Neural progenitor cell (in vitro differentiated cells): Measurements from ENCODE around the gene CMC2. TPM values are rescaled to one million over a fixed set of nuclear protein-coding genes. Genes with fewer than 3 reads are reported as not detected.

Experiments
- DNase-seq: peaks from one replicate; pipeline ENCODE4 v3.0.0-alpha.2; 2016; ENCODE audit warnings: low spot score
- H2AFZ ChIP-seq: fragments of 200-600 bp; sonication (generic); replicated peaks from 2 replicates; pipeline ENCODE4 v1.6.1; 2016; ENCODE audit warnings: antibody characterized with exemption
- H3F3A ChIP-seq: fragments of 200-600 bp; sonication (generic); 2 replicates; pipeline ENCODE4 v1.6.1; 2016; ENCODE audit warnings: antibody characterized with exemption, low read depth
- H3K27ac ChIP-seq: fragments of 200-600 bp; sonication (generic); 2 replicates; pipeline ENCODE4 v1.5.1; 2016; ENCODE audit warnings: mild to moderate bottlenecking
- H3K27me3 ChIP-seq: fragments of 200-600 bp; sonication (generic); 2 replicates; pipeline ENCODE4 v1.6.1; 2016; ENCODE audit warnings: mild to moderate bottlenecking, moderate library complexity
- H3K36me3 ChIP-seq: fragments of 200-600 bp; sonication (generic); 2 replicates; pipeline ENCODE4 v1.5.1; 2016
- H3K4me1 ChIP-seq: fragments of 200-600 bp; sonication (generic); 2 replicates; pipeline ENCODE4 v1.6.1; 2016; ENCODE audit warnings: mixed run types
- H3K4me2 ChIP-seq: fragments of 200-600 bp; sonication (generic); 2 replicates; pipeline ENCODE4 v1.6.1; 2016
- H3K4me3 ChIP-seq: fragments of 200-600 bp; sonication (generic); 2 replicates; pipeline ENCODE4 v1.5.1; 2016
- H3K79me2 ChIP-seq: fragments of 200-600 bp; sonication (generic); 2 replicates; pipeline ENCODE4 v1.6.1; 2016; ENCODE audit warnings: low read depth
- H3K9ac ChIP-seq: fragments of 200-600 bp; sonication (generic); 2 replicates; pipeline ENCODE4 v1.6.1; 2016
- H3K9me3 ChIP-seq: fragments of 200-600 bp; sonication (generic); 2 replicates; pipeline ENCODE4 v1.5.1; 2016; ENCODE audit warnings: low read depth
- H4K20me1 ChIP-seq: fragments of 200-600 bp; sonication (generic); 2 replicates; pipeline ENCODE4 v1.6.1; 2016; ENCODE audit warnings: low read depth
- H3K27ac Mint-ChIP-seq: 3 replicates; pipeline ENCODE4 v1.8.0; 2021; ENCODE audit warnings: mixed read lengths
- H3K27me3 Mint-ChIP-seq: 2 replicates; pipeline ENCODE4 v1.8.0; 2022; ENCODE audit warnings: low read depth, mild to moderate bottlenecking, inconsistent platforms, moderate library complexity, mixed read lengths; ENCODE audit not compliant: insufficient read depth
- H3K36me3 Mint-ChIP-seq: 3 replicates; pipeline ENCODE4 v1.8.0; 2021; ENCODE audit warnings: mixed read lengths
- H3K4me1 Mint-ChIP-seq: 3 replicates; pipeline ENCODE4 v1.8.0; 2021; ENCODE audit warnings: mixed read lengths
- H3K4me3 Mint-ChIP-seq: 3 replicates; pipeline ENCODE4 v1.8.0; 2021; ENCODE audit warnings: mild to moderate bottlenecking, moderate library complexity, mixed read lengths
- H3K9me3 Mint-ChIP-seq: 3 replicates; pipeline ENCODE4 v1.8.0; 2020; ENCODE audit warnings: mixed read lengths
- EZH2 ChIP-seq: fragments of 200-600 bp; sonication (generic); IDR thresholded peaks from 2 replicates; pipeline ENCODE4 v1.6.1; 2017; ENCODE audit warnings: antibody characterized with exemption, mild to moderate bottlenecking, moderate library complexity
- EZH2phosphoT487 ChIP-seq: fragments of 200-600 bp; sonication (generic); IDR thresholded peaks from 2 replicates; pipeline ENCODE4 v1.6.1; 2017; ENCODE audit warnings: antibody characterized with exemption
- total RNA-seq: library from RNA; depleted of rRNA; stranded (reverse); fragments of >200 nt; gene quantifications from 2 replicates; pipeline ENCODE4 v1.2.3, GENCODE V29; 2015; ENCODE audit warnings: low replicate concordance
- TF ChIP-seq, protein P1 (sequence below): fragments of 200-600 bp; sonication (generic); IDR thresholded peaks from 2 replicates; pipeline ENCODE4 v1.5.1; 2017; ENCODE audit warnings: antibody characterized with exemption, mild to moderate bottlenecking

The CMC2 gene
- total RNA-seq, 1 donor from 2014 or later: 138 TPM

DNA sequence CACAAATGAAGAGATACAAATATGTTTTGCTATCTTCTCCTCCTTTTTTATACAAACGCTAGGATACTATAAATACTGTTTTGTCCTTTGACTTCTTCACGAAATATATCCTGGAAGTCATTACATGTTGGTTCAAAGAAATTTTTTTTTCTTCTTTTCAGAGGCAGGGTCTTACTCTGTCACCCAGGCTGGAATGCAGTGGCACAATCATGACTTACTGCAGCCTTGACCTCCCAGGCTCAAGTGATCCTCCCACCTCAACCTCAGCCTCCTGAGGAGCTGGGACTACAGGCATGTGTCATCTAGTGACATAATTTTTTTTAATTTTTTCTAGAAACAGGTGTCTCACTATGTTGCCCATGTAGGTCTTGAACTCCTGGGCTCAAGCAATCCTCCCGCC is 16.1 kb downstream of the CMC2 start:
- H4K20me1 ChIP-seq: peaks cover 5% of the 10 kb centered on the region
- H3K27ac ChIP-seq: no peak overlapping the region
- Mint-ChIP-seq H3K4me1 (peaks cover 18% of the 10 kb centered on the region), H3K27ac (no peak overlapping the region), H3K9me3 (no peaks in the 10 kb centered on the region), H3K36me3 (peaks cover 2% of the 10 kb centered on the region), H3K4me3 (no peak overlapping the region), H3K27me3 (peaks cover 4% of the 10 kb centered on the region)
- TF ChIP-seq EZH2phosphoT487 (no peak), EZH2 (no peak)
- TF ChIP-seq, protein P1, sequence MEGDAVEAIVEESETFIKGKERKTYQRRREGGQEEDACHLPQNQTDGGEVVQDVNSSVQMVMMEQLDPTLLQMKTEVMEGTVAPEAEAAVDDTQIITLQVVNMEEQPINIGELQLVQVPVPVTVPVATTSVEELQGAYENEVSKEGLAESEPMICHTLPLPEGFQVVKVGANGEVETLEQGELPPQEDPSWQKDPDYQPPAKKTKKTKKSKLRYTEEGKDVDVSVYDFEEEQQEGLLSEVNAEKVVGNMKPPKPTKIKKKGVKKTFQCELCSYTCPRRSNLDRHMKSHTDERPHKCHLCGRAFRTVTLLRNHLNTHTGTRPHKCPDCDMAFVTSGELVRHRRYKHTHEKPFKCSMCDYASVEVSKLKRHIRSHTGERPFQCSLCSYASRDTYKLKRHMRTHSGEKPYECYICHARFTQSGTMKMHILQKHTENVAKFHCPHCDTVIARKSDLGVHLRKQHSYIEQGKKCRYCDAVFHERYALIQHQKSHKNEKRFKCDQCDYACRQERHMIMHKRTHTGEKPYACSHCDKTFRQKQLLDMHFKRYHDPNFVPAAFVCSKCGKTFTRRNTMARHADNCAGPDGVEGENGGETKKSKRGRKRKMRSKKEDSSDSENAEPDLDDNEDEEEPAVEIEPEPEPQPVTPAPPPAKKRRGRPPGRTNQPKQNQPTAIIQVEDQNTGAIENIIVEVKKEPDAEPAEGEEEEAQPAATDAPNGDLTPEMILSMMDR: no peak
- DNase-seq: no peak
- H3K4me2 ChIP-seq: no peak overlapping the region
- peaks cover 31% of the 10 kb centered on the region for H3K79me2 ChIP-seq
- H3K4me1 ChIP-seq: peaks cover 25% of the 10 kb centered on the region
- no peaks in the 10 kb centered on the region for H3K36me3 ChIP-seq
- H3K27me3 ChIP-seq: no peaks in the 10 kb centered on the region
- no peak overlapping the region for H3K4me3 ChIP-seq
- H3F3A ChIP-seq: no peaks in the 10 kb centered on the region
- no peak overlapping the region for H2AFZ ChIP-seq
- H3K9ac ChIP-seq: no peak overlapping the region
- no peaks in the 10 kb centered on the region for H3K9me3 ChIP-seq

DNA sequence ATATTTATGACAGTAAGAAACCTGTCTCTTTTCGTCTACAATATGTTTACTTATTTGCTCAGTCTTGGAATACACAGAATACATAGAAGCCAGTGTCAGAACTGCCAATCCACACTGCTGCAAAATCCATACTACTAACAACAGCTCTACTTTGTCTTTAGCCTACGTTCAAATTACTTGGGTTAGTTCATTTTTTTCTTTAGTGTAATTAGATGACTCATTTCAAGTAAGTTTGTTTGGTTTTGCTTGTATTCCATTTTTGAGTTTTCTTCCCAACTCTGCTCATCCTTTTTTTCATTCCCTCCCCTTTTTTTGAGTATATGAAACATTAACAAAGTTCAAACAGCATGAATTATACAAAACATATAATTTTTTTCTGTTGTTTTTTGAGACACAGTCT is 16.9 kb downstream of the CMC2 start:
- H3K4me3 ChIP-seq: no peak overlapping the region
- H3K4me1 ChIP-seq: peaks cover 25% of the 10 kb centered on the region
- no peak overlapping the region for H3K9ac ChIP-seq
- H3K9me3 Mint-ChIP-seq: no peaks in the 10 kb centered on the region
- no peaks in the 10 kb centered on the region for H3K27me3 ChIP-seq
- H3K27ac ChIP-seq: no peak overlapping the region
- H3K9me3 ChIP-seq: no peaks in the 10 kb centered on the region
- peaks cover 5% of the 10 kb centered on the region for H4K20me1 ChIP-seq
- H3K27me3 Mint-ChIP-seq: peaks cover 1% of the 10 kb centered on the region
- H2AFZ ChIP-seq: no peak overlapping the region
- H3F3A ChIP-seq: no peaks in the 10 kb centered on the region
- TF ChIP-seq EZH2 (no peak), EZH2phosphoT487 (no peak)
- TF ChIP-seq, protein P1: no peak
- H3K4me3 Mint-ChIP-seq: no peak overlapping the region
- H3K36me3 ChIP-seq: no peaks in the 10 kb centered on the region
- H3K36me3 Mint-ChIP-seq: peaks cover 4% of the 10 kb centered on the region
- no peak for DNase-seq
- H3K4me2 ChIP-seq: no peak overlapping the region
- H3K79me2 ChIP-seq: peaks cover 33% of the 10 kb centered on the region
- H3K4me1 Mint-ChIP-seq: peaks cover 18% of the 10 kb centered on the region
- H3K27ac Mint-ChIP-seq: no peak overlapping the region

DNA sequence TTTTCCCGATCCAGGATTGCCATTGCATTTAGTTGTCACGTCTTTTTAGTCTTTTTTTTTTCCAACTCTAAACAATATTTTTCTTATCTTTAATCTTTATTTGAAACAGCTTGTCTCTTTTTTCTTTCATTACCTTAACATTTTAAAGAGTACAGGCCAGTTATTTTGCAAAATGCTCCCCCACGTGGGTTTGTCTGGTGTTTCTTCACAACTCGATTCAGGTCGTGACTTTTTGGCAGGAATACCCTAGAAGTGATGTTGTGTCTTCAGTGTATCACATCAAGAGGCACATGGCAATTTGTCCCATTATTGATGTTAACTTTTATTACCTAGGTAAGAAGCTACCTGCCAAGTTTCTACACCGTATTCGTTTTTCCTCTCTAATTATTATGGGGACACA is 17.9 kb downstream of the CMC2 start:
- Mint-ChIP-seq H3K9me3 (no peaks in the 10 kb centered on the region), H3K4me3 (no peak overlapping the region), H3K27me3 (no peaks in the 10 kb centered on the region), H3K36me3 (peaks cover 4% of the 10 kb centered on the region), H3K27ac (no peak overlapping the region), H3K4me1 (peaks cover 13% of the 10 kb centered on the region)
- no peaks in the 10 kb centered on the region for H3F3A ChIP-seq
- no peaks in the 10 kb centered on the region for H3K9me3 ChIP-seq
- H3K4me2 ChIP-seq: no peak overlapping the region
- no peak overlapping the region for H3K9ac ChIP-seq
- H3K36me3 ChIP-seq: no peaks in the 10 kb centered on the region
- no peaks in the 10 kb centered on the region for H3K27me3 ChIP-seq
- H3K79me2 ChIP-seq: peaks cover 30% of the 10 kb centered on the region
- no peak overlapping the region for H2AFZ ChIP-seq
- no peak overlapping the region for H3K27ac ChIP-seq
- TF ChIP-seq EZH2 (no peak), EZH2phosphoT487 (no peak)
- TF ChIP-seq, protein P1: no peak
- H3K4me1 ChIP-seq: peaks cover 21% of the 10 kb centered on the region
- peaks cover 5% of the 10 kb centered on the region for H4K20me1 ChIP-seq
- DNase-seq: no peak
- H3K4me3 ChIP-seq: no peak overlapping the region
